Right renal cortex interstitium (tissue), 3 donors: ENCODE measurements around the gene ODAD2. TPM values are rescaled to one million over a fixed set of nuclear protein-coding genes. Genes with fewer than 3 reads are reported as not detected.

Source experiments
- DNase-seq, 3 donors: peaks; one replicate each; pipeline ENCODE4 v3.0.0-alpha.2; 2013; ENCODE audit warnings: low read depth in 3 of 3, low spot score in 2 of 3
- polyA plus RNA-seq, 3 donors: library from polyadenylated mRNA; unstranded; fragments of 120-200 nt; gene quantifications; one replicate each; pipeline ENCODE4 v1.2.1, GENCODE V29; 2013; ENCODE audit not compliant: insufficient read length in 3 of 3

Gene ODAD2
- polyA plus RNA-seq, 3 donors, result 1.2 to 1.5 (median 1.4) TPM

GRCh38 chr10:27865221-27865635, 133.7 kb downstream of the ODAD2 start:
- DNase-seq, result no peak

GRCh38 chr10:27861781-27862180, 137.1 kb downstream of the ODAD2 start:
- no peak for DNase-seq

GRCh38 chr10:27857616-27858015, 141.3 kb downstream of the ODAD2 start:
- DNase-seq, result no peak

GRCh38 chr10:27844223-27844622, 154.7 kb downstream of the ODAD2 start:
- no peak for DNase-seq

GRCh38 chr10:27838901-27839300, 160.0 kb downstream of the ODAD2 start:
- DNase-seq, result no peak

- no peak for DNase-seq
Observed at GRCh38 chr10:27838361-27838760, 160.5 kb downstream of the ODAD2 start.

GRCh38 chr10:27834476-27834875, 164.4 kb downstream of the ODAD2 start:
- DNase-seq, result no peak

- DNase-seq, result no peak
Observed at GRCh38 chr10:27833792-27834191, 165.1 kb downstream of the ODAD2 start.

GRCh38 chr10:27832826-27833225, 166.1 kb downstream of the ODAD2 start:
- no peak for DNase-seq

- DNase-seq, result no peak
Observed at GRCh38 chr10:27826369-27826768, 172.5 kb downstream of the ODAD2 start.

GRCh38 chr10:27822301-27822700, 176.6 kb downstream of the ODAD2 start:
- no peak for DNase-seq

- DNase-seq, result no peak
Observed at GRCh38 chr10:27820637-27821036, 178.2 kb downstream of the ODAD2 start.

GRCh38 chr10:27819781-27820531, 178.9 kb downstream of the ODAD2 start:
- DNase-seq, result no peak

- DNase-seq, result no peak
Observed at GRCh38 chr10:27816320-27816719, 182.6 kb downstream of the ODAD2 start.

GRCh38 chr10:27815846-27816245, 183.0 kb downstream of the ODAD2 start:
- no peak for DNase-seq

GRCh38 chr10:27815261-27815660, 183.6 kb downstream of the ODAD2 start:
- DNase-seq, result no peak

- DNase-seq, result no peak
Observed at GRCh38 chr10:27805180-27805579, 193.7 kb downstream of the ODAD2 start.

GRCh38 chr10:27804136-27804535, 194.7 kb downstream of the ODAD2 start:
- no peak for DNase-seq

- DNase-seq, result no peak
Observed at GRCh38 chr10:27801171-27801785, 197.6 kb downstream of the ODAD2 start.

- no peak for DNase-seq
Observed at GRCh38 chr10:27799046-27799445, 199.8 kb downstream of the ODAD2 start.

GRCh38 chr10:27794157-27794556, 204.7 kb downstream of the ODAD2 start:
- no peak for DNase-seq

- no peak for DNase-seq
Observed at GRCh38 chr10:27792216-27792615, 206.7 kb downstream of the ODAD2 start.
